Globus pallidus (tissue), 1 donor: Measurements from ENCODE around the gene GRID2.
"Not testable (repeated sequence)": the region's sequence is repeated elsewhere in the genome, so short reads cannot be mapped to it uniquely, and the experiment has no call there.

ENCODE experiments used
- DNase-seq: peaks from one replicate; pipeline ENCODE4 v3.0.0-alpha.2; 2015; ENCODE audit warnings: low spot score

GRID2 gene

DNA sequence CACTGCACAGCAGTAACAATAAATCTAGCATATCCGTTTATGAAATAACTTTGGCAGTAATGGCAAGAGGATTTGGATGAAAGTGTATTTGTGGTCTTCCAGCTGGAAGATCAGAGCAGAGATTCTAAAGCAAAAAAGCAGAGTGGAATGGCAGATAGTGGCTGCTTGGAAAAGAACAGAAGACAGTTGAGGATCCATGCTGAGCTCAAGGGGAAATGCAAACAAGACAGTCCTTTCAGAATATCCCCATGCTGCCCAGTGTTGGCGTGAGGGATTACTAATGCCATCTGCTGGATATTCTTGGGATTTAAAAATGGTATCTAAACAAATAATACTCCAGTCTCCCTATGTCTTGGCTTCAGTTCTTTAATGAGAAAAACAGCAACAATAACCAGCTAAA is 895.7 kb downstream of the GRID2 start:
- DNase-seq: peak; percentile 26

DNA sequence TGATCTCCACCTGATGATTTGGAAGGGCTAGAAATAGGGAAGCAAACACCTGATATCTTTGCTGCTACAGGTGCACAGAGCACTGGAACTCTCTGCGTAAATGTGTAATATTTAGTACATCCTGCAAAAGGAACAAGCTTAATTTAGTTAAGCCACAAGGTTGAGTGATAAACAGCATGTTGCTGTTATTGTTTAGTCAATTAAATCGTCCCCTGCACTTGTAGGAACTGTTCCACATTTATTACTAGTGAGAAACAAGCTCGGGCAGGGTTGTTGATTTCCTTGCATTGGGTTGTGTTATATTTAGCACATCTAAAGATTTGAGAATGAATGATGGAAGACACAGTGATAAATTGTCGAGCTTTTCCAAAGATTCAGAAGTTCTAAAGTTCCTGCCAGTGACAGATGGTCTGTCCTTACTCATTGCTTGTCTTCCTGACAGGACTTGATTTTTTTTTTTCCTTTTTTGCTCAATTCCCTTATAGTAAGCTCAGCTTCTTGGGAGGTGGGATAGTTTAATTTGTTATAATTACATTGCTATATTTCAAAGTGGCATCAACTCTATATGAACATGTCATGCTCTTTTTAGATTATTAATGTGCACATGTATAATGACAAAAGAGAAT is 897.8 kb downstream of the GRID2 start:
- no peak for DNase-seq

DNA sequence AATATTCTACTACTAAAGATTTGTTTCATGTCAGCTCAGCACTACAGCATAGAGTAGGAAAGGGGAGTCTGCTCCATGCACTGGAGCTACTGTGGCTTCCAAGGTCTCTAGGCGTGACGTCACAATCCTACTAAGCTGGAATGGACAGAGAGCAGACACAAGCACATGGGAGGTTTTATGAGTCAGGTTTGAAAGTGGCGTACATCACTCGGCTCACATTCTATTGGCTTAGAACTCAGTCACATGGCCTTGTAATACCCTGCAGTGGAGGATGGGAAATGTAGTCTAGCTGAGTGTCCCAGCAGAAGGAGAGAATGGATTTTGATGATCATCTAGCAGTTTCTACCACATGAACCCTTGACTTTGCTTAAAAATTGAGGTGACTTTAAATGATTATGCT is 899.9 kb downstream of the GRID2 start:
- no peak for DNase-seq

DNA sequence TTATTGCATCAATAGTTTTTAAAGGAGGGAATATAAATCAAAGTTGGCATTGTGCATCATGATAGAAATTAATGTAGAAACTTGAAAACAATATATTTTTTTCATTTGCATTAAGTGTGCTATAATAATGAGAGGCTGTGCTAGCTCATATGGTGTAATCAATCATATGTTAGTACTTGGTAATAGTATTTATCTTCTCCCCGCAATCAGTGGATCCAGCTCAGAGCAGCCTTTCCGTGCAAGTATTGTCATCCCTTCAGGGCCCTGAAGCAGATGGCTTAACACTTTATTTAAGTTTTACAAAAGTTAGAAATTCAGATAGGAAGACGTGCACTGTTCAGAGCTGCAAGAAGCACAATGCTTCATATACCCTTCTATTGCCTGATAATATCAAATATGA is 908.5 kb downstream of the GRID2 start:
- no peak for DNase-seq

DNA sequence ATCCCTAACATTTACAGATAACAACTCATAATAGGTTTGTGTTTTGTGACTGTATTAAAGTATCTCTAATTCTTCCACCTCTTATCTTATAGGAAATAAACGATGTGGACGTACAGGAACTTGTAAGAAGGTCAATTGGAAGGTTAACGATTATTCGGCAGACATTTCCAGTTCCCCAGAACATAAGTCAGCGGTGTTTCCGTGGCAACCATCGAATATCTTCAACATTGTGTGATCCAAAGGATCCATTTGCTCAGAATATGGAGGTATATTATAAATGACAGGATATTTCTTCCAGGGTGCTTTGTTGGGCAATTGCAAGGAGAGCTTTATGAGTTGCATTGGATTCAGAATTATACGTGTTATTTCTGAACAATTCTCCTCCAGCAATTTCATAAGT is 912.9 kb downstream of the GRID2 start:
- DNase-seq: no peak

DNA sequence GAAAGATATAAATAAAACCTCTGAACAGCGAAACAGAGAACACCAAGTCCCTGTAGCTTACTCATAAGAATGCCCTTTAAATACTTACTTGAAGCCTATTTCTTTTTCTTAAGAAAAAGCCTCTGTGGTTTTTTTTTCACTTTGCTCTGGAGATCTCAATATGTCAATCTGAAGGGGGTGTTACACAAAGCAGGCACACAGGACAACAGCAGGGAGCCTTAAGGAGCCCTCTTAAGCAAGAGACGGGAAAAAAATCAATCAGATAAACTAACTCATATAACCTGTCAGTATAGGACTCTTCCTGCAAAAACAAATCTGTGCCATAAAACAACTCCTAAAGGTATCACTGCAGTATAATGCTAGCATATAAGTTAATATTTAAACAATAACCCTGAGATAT is 913.7 kb downstream of the GRID2 start:
- no peak for DNase-seq

DNA sequence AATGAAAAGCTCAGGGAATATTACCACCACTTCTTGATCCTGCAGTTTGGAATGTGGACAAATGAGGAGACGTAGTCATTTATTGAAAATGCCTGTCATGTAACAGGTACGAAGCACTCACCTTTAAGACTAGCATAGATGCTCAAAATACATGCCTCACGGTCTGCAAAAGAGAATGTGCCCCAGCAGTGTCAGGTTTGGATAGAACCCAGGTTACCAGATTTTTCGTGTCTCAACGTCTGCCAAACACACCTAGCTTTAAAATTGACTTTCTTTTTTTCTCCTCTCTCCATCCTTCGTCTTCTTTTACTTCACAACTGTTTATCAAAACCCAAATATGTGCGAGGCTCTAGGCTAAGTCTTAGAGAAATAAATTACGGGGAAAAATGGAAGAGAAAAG is 918.0 kb downstream of the GRID2 start:
- no peak for DNase-seq

DNA sequence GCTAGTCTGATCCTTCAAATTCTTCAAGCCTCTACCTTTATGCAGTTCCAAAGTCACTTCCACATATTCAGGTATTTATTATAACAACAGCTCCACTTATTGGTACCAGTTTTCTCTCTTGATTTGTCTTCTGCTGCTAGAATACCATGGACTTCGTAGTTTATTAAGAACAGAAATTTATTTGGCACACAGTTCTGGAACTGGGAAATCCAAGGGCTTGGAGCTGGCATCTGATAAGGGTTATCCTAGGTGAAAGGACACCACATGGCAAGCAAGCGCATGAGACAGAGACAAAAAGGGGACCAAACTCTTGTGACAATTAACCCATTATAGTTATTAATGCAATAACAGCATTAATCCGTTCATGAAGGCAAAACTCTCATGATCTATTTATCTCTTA is 924.3 kb downstream of the GRID2 start:
- DNase-seq: no peak

DNA sequence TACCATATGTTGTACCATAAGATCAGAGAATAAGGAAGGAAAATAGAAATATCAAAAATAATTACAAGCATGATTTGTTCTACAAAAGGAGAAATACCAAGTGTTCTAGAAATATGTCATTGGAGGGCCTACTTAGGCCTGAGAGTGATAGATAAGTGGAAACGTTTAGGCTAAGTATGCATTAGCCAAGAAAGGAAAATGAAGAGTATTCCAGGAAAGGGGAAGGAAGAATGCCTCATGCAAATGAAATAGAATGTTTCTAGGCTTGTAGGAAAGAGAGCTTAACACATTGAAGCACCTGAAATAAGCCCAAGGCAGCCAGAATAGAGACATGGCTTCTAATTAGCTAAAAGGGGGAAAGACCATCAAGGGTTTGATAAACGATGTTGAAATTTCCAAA is 929.1 kb downstream of the GRID2 start:
- DNase-seq: no peak

DNA sequence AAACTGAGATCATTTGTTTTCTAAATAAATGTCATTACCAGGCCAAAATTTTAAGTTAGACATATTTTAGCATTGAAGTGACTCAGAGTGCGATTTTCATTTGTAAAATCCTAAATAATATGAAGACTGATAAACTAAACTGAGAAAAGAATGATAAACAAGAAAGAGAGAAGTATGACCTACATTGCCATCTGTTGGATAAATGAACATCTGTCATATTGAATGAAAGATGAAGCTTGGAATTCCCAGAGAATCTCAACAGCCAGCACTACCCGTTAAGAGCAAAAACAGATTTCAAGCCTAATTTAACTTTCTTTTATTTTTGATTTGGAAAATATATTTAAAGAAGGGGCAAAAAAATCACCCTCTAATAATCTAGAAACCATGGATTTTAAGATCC is 933.8 kb downstream of the GRID2 start:
- DNase-seq: no peak

DNA sequence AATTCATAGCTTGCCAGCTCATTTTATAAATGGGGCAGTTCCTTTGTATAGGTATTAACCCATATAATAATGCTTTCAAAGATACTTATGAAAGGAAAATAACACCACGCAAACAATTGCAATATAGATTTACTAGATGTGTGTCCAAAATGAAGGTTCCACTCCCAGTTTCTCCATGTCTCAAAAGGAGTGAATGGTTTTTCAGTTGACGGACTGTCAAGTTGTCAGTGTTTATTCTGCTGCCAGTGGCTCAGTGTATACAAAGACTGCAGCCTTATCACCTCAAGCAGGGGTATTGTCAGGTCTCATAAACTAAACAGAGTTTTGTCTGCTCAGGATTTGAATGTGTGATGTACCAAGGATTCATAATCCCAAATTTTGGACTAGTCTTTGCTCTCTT is 939.5 kb downstream of the GRID2 start:
- DNase-seq: no peak

DNA sequence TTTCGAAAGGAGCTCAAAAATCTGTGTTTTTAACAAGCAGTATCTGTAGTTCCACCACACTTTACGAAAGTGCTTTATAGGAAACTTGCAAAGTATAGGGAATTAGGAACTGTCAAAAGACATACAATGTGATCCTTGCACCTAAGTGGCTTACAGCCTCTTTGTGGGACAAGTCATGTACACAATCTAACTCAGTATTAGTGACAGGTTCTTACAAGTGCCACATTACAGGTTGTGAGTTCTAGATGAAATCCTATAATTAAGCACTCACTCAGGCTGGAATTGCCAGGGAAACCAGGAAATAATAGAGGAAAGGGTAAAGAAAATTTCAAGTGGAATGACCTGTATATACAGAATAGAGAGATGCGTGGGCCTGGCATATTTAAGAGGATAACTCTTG is 957.4 kb downstream of the GRID2 start:
- no peak for DNase-seq

DNA sequence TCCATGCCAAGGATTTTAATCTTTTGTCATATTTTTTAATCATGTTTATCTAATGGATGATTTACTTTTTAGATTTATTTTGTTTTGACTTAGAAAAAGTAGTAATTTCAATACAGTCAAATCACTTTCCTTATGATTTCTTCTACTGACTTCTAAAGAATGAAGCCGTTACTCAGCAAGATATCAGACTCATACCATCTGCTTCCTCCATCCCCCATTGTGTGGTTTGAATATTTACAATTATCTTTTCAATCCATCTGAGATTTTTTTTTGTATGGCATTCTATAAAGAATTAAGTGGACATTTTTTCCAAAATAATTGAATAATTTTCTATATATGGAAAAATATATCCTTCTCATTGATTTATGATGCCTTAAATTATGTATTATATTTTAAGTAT is 959.4 kb downstream of the GRID2 start:
- no peak for DNase-seq

DNA sequence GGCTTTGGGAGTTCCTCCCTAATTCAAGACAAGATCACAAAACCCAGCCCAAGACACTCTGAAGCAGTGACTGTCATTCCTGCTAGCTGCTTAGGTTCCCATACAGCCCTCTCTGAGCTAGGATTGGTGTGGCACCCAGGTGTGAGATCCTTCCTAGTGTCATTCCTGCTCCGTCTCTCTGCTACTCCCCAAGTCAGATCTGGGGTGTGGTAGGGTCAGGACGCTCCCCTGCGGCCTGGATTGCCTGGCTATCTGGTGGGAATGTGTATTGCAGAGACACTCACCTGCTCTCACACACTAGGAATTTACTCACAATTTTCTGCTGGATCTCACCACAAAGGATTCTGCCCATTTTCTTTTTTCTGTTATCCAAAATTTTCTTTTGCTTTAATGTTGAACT is 964.0 kb downstream of the GRID2 start:
- no peak for DNase-seq

DNA sequence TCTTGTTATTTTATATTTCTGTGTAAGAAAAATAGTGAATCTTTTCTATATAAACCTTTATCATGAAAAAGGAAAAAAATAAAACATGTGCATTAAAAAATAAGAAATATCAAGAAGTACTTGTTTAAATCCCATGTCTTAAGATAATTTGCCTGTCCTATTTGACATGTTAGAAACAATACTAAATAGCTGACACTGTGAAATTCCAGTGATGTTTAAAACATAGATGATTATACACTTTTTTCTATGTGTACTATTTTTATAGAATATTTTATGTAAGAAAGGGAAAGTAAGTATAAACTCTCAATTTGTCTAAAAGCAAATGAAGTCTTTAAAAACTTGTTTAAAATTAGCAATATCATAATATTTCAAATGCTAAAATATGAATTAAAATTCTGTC is 981.6 kb downstream of the GRID2 start:
- DNase-seq: no peak

DNA sequence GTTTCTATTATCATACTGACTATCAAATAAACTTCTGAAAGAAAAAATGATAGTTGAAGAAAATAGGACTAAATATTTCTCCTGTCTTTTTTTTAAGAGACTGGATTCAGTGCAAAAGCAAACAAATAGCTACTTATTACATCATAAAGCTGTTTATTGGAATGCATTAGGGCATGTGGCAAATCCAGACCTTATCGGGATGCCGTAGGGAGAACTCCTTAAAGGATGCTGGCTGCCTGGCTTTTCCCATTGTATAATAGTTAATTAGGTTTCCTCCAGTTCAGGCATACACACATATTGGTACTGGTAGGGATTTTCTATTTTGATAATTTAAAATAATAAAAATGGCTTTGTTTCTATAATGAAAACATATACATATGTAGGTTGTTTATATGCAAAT is 985.5 kb downstream of the GRID2 start:
- DNase-seq: no peak

DNA sequence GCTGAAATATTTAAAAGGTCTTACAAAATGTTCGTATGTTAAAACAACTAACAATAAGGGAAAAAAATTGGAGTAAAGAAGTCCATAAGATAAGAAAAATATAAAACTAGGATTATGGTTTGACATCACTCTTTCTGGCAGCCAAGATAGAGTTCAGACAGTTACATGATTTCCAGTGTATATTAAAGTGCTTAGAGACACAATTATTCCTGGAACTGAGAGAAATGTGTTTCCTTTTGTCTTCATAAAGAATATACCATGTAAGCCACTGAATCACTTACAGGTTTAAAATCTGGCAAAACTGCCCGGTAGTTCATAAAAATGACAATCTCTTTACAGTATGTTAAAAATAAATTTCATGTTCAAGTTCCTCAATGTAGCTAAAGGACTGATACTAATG is 986.1 kb downstream of the GRID2 start:
- no peak for DNase-seq

DNA sequence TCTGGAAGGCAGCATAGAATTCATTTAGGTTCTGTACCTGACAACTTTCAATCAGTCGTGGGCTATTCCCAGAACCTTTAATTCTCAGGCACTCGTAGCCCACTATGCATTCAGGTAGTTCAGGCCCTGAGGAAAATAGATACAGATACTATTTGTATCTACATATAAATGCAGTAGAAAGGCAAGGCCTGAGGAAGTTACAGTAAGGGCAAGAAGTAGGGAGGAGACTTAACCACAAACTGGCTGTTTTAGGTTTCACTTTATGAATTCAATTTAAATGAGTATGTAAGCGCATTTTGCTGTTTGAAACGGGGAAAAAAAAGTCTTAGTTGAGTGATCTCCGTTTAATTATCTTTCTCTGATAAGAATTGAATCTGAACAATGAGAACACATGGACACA is 995.4 kb downstream of the GRID2 start:
- no peak for DNase-seq

DNA sequence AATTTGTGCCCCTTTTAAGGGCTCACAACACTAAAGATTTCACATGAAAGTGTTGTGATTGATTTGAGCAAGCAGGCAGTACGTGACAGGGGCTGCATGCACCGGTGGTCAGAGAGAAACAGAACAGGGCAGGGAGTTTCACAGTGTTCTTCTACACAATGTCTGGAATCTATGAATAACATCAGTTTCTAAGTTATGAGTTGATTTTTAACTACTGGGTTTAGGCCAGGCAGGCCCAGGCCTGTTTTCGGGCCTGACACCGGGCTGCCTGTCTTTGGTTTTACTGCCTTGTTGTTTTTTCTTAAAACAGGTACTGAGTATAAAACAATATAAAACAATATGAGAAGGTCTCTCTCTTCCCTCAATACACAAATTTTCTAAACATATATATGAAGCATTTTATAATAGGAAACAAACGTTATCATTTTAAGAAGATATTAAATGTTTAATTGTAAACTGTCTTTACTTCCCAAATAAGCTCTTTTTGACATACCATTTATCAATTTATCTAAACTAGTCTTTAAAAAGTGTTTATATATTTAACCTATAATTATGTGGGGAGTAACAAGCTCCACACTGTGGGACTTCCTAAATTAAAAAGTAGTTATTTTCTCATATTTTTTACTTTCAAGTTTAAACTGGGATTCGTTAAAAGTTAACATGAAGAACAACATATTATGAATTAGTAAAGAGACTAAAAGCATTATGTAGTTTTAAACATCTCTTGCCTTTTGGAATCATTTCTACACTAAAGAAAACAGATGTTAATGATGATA is 997.2 kb downstream of the GRID2 start:
- DNase-seq: not testable (repeated sequence)

DNA sequence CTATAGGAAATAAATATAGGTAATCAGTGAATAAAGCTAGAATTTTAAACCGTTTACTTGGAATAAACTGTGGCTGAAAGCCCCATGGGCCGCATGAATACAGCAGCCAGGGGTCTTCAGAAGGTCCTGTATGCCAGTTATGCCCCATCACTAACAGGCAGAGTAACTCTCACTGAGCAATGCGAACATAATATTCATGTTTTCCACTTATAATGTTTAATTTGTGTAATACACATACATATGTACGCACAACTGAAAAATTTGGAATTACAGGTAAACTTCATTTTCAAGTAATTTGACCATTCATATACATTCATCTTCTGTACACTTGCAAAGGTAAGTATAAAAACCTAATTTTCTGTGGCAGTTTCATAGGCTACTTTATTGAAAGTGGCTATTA is 998.5 kb downstream of the GRID2 start:
- no peak for DNase-seq

DNA sequence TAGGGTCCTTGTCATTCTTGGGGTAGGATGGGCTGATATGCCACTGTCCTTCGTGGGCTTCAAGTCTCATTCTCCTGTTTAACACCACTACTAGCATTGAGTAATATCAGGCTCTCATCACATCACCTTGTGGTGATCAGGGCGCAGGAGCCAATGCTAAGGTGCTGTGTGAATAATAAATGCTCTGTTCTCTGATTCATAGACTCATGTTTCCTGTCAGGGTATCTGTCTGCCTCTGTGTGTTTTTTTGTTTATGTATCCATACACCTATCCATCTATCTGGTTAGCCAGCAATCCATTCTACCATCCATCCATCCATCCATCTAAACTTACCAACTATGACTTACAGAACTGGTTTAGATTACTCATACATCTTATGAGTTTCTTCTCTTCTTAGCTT is 999.7 kb downstream of the GRID2 start:
- no peak for DNase-seq

DNA sequence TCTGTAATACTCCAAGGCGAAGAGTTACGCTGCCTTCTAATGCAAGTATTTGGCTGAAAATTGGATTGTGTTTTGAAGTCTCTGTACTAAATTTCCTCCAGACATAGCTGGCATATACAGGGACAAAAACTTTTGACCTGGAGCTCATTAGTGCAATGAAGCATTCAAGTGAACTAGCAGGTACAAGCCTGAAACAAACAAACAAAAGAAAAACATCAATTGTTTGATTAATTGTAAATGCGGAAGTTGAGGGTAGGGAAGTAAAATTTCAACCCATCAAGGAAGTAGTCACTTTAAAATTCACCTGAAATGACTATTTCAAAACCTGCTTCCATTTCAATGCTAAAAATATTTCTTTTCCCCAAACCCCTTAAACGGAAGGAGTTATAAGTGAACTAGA is 1008.5 kb downstream of the GRID2 start:
- DNase-seq: no peak

DNA sequence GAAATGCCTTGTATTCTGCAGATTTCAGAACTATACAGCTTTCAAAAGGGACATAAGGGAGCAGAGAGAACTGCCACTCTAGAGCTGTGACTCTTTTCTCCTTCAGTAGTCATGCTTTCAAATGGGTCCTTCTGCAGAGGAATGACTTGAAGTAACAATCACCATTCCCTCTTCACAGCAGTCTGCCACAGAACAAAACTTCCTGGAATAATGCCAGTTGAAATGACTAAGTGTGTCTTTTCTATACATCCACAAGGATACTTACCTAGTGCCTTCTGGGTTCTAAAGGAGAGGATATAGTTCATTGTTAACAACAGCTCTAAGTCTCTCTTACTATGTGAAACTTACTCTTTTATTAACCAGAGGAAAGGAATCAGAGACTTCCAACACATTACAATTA is 1009.4 kb downstream of the GRID2 start:
- no peak for DNase-seq

DNA sequence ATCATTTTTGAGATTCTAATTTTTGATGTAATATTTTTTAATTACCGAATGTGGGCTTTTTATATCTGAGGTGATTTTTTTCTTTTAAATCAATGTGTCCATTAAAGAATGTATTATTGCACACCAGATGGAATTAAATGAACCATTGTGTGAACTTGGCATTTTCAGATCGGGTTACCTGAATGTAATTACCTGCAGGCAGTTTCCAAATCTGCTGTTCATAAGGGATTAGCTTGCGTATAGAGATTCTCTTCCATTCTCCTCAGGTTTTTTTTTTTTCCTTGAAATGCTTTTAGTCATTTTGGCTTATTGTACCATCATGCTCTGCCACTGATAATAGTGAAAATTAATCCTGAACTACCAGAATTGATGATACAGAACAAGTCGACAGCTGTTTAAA is 1013.3 kb downstream of the GRID2 start:
- DNase-seq: no peak
